GM12864 (cell line): ENCODE results near the gene PSMF1.

Experiments used
- DNase-seq: peaks from one replicate; pipeline ENCODE4 v3.0.0-alpha.2; 2011; ENCODE audit warnings: low read depth
- H3K4me3 ChIP-seq: 2 replicates; pipeline ENCODE4 v1.5.1; 2011; ENCODE audit warnings: mild to moderate bottlenecking, low read depth, low read length, control low read depth
- CTCF ChIP-seq: IDR thresholded peaks from 2 replicates; pipeline ENCODE4 v1.5.1; 2011; ENCODE audit warnings: low read depth, mild to moderate bottlenecking, moderate library complexity, low read length, control low read depth, inconsistent platforms; ENCODE audit errors: missing control alignments

Gene PSMF1

GRCh38 chr20:1202762-1203504 is 84.5 kb downstream of the PSMF1 start, which contains the start of gene C20orf202:
Gene C20orf202, plus strand, starts transcription at chr20:1203454. Its CDS starts 132 bp downstream, at chr20:1203586.
- no peak for DNase-seq
- no peak within 1 kb of the TSS for H3K4me3 ChIP-seq
- no peak for TF ChIP-seq CTCF

- H3K4me3 ChIP-seq = no peak overlapping the region
- DNase-seq = no peak
- no peak for TF ChIP-seq CTCF
Measured at GRCh38 chr20:1203630-1204029, 85.2 kb downstream of the PSMF1 start.

GRCh38 chr20:1204113-1204512 is 85.7 kb downstream of the PSMF1 start:
- no peak for DNase-seq
- TF ChIP-seq CTCF = no peak
- no peak overlapping the region for H3K4me3 ChIP-seq

GRCh38 chr20:1204576-1204975 is 86.2 kb downstream of the PSMF1 start:
- TF ChIP-seq CTCF = no peak

GRCh38 chr20:1205802-1206201 is 87.4 kb downstream of the PSMF1 start:
- no peak for DNase-seq
- no peak for TF ChIP-seq CTCF
- no peak overlapping the region for H3K4me3 ChIP-seq

More at GRCh38 chr20:1204576-1204975, 86.2 kb downstream of the PSMF1 start:
- DNase-seq = no peak
- H3K4me3 ChIP-seq = no peak overlapping the region

GRCh38 chr20:1206366-1207148 is 88.2 kb downstream of the PSMF1 start:
- no peak for TF ChIP-seq CTCF
- no peak for DNase-seq
- no peak overlapping the region for H3K4me3 ChIP-seq
